GM19455 (cell line): Measurements from ENCODE around the gene AFM.
A peak's percentile ranks its signal among the peaks of the same experiment; 100 is the strongest.

Source experiments
- ATAC-seq: cut with Tn5 transposase; IDR thresholded peaks from one replicate; pipeline ENCODE4 v1.9.1; 2021; ENCODE audit not compliant: unreplicated experiment

AFM gene, protein sequence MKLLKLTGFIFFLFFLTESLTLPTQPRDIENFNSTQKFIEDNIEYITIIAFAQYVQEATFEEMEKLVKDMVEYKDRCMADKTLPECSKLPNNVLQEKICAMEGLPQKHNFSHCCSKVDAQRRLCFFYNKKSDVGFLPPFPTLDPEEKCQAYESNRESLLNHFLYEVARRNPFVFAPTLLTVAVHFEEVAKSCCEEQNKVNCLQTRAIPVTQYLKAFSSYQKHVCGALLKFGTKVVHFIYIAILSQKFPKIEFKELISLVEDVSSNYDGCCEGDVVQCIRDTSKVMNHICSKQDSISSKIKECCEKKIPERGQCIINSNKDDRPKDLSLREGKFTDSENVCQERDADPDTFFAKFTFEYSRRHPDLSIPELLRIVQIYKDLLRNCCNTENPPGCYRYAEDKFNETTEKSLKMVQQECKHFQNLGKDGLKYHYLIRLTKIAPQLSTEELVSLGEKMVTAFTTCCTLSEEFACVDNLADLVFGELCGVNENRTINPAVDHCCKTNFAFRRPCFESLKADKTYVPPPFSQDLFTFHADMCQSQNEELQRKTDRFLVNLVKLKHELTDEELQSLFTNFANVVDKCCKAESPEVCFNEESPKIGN

DNA sequence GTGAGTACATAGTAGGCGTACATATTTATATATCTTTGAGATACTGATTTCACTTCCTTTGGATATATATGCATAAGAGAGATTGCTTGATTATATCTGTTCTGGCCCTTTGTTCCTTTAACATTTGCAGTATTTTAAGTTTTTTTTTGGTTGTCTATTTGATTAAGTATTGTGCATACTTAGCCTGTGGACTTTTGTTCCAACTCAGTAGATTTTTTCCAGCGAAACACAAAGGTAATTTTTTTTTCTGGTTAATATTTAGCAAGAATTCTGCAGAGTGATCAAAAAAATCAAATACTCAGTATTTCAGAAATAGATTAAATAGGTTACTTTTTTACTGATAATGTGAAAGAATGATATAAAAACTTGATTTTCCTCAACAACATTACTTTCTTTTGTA lies at the start of gene AFM:
Gene AFM (plus strand): TSS at position 388 of the 400 bp plus-strand sequence. CDS start 31 bp downstream, outside the sequence.
- no peak for ATAC-seq

DNA sequence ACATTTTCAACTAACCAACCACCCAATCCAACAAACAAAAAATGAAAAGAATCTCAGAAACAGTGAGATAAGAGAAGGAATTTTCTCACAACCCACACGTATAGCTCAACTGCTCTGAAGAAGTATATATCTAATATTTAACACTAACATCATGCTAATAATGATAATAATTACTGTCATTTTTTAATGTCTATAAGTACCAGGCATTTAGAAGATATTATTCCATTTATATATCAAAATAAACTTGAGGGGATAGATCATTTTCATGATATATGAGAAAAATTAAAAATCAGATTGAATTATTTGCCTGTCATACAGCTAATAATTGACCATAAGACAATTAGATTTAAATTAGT lies 49.8 kb upstream of the AFM start:
- ATAC-seq, result no peak

DNA sequence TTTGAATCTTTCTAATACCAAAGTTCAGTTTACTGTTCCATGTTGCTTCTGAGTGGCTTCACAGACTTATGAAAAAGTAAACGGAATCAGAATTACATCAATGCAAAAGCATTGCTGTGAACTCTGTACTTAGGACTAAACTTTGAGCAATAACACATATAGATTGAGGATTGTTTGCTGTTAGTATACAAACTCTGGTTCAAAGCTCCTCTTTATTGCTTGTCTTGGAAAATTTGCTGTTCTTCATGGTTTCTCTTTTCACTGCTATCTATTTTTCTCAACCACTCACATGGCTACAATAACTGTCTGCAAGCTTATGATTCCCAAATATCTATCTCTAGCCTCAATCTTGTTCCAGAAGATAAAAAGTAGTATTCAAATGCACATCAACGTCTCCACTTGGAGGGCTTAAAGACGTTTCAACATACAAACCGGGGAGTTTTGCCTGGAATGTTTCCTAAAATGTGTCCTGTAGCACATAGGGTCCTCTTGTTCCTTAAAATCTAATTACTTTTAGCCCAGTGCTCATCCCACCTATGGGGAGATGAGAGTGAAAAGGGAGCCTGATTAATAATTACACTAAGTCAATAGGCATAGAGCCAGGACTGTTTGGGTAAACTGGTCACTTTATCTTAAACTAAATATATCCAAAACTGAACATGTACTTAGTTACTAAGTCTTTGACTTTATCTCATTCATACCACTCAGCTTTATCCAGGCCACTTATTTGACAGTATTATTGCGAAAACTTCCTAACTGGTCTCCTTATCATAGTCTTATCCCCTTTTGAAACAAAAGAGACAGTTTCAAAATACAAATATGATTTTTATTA lies 49.2 kb upstream of the AFM start:
- ATAC-seq, result no peak

DNA sequence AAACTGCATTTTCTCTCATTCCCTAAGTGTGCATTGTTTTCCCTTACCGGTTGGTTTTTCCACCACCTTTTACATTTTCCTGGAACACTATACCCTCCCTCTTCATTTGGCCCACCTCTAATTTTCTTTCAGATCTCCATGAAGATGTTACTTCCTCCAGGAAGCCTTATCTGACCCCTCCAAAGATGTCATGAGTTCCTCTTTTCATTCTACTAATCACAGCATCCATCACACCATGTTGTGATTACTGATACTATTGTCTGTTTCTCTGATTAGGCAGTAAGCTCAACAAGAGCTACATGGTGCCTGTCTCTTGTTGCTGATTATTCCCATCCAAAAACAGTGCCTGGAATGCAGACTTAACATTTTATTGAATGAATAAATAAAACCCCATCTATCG lies 48.4 kb upstream of the AFM start:
- no peak for ATAC-seq

DNA sequence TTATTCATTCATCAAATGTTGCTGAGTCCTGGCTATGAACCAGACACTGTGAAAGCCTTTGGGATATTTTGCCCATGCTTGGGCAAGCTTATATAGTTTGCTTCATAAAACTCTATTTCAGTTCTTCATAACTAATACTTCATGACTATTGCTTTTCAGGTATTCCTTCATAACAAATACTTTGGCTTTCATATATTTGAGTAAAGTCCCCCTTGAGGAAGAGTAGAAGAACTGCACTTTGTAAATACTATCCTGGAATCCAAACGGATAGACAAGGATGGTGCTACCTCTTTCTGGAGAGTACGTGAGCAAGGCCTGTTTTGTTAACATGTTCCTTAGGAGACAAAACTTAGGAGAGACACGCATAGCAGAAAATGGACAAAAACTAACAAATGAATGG lies 47.2 kb upstream of the AFM start:
- peak; percentile 68 for ATAC-seq

DNA sequence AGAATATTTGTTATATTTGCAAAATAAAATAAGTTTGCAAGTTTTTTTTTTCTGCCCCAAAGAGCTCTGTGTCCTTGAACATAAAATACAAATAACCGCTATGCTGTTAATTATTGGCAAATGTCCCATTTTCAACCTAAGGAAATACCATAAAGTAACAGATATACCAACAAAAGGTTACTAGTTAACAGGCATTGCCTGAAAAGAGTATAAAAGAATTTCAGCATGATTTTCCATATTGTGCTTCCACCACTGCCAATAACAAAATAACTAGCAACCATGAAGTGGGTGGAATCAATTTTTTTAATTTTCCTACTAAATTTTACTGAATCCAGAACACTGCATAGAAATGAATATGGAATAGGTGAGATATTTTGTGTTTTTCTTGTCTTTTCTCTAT lies 45.6 kb upstream of the AFM start, which contains the start of gene AFP:
Gene AFP (plus strand): TSS at position 238 of the 400 bp plus-strand sequence. CDS start 42 bp downstream, at position 280.
- ATAC-seq, result no peak

DNA sequence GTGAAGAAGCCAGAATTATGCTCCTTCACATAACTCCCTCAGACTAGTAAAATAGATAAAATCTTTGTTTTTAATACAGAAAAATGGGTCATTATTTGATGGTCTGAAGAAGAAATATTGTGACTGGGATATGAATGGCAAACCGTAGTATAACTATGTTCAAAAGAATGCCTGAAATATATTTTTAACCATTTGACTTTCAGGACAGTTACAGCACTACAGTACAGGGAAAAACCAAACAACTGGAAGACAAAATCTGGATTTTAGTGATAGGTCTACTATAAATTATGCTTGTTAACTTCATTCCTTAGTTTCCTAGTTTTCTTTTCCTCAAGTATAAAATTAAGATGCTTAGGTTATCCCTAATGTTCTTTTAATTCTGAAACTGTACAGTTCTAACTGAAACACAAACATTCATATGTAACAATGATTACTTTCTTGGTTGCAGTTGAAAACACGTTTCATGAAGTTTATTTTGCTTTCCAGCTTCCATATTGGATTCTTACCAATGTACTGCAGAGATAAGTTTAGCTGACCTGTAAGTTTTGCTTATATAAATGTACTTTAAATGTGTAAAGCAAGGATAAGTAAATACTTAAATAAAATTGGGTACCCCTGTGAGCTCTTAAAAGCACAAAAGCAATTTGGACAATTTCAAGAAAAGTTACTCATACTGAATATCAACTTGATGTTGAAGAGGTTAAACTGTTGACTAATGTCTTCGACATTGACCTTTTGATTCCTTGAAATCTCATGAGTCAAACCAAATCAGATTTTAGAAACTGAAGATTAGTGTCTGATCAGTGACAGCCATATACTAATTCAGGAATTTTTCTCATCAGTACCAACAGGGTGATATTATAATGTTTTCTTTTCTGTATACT lies 44.6 kb upstream of the AFM start:
- no peak for ATAC-seq

DNA sequence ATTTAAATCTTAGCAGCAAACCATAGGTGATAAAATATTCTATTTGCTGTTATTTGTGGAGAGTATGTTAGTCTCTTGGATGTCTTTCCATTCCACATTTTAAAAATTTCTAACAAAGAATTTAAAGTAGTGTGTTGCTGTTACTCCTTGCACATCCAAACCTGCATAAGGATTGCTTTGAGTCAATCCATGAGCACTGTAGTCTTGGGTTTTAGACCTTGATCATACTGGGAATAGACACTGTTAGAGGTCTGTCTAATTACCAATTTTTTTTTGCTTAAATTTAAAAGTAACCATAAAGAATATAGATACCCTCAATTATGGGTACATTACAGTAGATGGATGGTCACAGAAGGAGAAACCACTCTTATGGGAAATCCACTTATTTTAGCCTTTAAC lies 44.0 kb upstream of the AFM start:
- no peak for ATAC-seq

DNA sequence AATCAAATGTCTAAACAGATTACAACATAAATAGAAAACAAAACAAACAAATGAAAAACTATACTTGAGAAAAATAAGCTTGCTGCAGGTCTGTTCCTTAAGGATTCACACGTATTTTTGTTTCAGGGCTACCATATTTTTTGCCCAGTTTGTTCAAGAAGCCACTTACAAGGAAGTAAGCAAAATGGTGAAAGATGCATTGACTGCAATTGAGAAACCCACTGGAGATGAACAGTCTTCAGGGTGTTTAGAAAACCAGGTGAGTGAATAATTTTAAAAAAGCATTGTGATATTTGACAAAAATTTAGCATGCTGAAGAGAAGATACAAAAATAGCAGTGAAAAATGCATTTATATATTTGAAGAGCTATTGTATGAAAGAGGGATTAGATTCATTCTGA lies 43.5 kb upstream of the AFM start:
- ATAC-seq, result no peak

DNA sequence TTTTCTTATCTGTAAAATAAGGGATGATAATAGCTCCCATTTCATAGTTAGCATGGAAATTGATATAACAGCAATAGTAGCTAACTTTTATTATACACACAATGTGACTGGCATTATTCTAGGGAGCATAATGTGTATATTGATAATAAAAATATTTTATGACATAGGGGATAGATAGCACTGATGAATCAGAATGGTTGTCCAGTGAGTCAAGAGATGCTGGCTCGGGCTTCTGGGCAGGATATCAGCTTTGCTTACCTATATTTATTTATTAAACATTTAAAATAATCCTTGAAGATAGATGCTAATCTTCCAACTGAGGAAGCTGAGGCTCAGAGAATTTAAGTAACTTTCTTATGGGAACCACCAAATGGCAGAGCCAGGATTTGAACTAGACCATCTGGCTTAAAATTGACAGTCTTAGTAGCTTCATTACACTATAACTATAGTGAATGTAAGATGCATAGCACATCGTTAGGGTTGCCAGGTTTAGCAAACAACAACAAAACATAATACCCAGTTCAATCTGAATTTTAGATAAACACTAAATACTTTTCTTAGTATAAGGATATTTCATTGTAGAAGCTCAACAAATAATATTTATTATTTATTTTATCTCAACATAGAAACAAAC lies 42.8 kb upstream of the AFM start:
- no peak for ATAC-seq

DNA sequence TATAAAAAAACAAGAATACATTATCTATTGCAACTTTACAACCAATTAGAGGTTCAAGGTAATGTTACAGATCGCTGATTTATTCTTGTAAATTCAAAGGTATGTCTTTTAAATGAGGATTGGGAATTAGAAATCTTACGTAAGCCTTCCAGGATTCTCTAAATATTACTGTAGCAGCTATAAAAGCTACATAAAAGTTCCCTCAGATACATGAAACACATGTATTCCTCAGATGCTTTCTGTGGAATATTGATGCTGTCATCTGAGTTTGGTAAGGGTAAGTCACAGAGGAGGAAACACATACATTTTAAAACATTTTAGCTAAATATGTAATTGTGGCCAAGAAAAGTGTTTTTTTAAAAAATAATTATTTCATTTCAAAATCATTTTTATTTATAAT lies 42.1 kb upstream of the AFM start:
- no peak for ATAC-seq

DNA sequence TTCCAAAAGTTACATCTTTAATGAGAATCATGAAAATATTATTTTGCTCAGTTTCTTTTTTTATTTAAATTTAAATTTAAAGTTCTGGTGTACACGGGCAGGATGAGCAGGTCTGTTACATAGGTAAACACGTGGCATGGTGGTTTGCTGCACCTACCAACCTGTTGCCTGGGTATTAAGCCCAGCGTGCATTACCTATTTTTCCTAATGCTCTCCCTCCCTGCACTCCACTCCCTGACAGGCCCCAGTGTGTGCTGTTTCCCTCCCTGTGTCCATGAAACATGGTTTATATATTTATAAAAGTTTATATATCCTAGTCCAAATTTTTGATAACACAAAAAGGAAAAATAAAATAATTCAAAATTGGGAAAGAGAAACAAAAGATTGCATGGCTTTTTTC lies 41.6 kb upstream of the AFM start:
- ATAC-seq, result no peak

DNA sequence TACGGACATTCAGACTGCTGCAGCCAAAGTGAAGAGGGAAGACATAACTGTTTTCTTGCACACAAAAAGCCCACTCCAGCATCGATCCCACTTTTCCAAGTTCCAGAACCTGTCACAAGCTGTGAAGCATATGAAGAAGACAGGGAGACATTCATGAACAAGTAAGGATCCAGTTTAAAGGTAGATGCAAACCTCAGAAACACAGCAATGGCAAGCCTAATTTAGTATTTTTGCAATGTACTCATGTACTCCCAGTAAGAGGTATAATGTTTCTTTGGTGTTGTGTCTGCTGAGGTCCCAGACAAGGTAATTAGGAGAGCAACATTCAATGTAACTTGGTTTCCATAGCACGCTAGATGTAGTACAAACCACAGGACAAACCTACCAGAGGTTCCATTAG lies 40.9 kb upstream of the AFM start:
- ATAC-seq, result no peak

DNA sequence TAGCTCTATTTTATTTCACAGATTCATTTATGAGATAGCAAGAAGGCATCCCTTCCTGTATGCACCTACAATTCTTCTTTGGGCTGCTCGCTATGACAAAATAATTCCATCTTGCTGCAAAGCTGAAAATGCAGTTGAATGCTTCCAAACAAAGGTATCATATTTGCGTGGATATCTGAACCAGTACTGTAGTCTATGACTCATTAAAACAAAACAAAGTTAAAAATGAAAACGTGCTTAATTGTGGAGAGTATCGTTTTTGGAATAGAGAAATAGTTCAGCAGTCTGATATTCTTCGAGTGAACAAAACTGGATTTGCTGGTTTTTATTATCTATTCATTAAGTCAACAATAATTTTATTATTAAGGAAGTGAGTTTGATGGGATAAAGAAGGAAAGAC lies 39.3 kb upstream of the AFM start:
- no peak for ATAC-seq

DNA sequence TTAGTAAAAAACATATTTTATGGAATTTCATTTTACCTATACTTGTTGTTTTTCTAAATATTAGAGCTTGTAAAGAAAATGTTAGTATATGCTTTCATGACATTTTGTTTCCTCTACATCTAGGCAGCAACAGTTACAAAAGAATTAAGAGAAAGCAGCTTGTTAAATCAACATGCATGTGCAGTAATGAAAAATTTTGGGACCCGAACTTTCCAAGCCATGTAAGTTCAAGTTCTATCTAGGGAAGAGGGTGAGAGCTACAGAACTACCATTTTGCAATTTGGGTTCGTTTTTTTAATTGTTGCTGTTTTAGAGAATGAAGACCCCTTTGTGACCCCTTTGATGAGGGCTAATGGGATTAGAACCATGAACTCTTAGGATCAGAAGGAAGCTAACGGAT lies 38.3 kb upstream of the AFM start:
- ATAC-seq, result no peak

DNA sequence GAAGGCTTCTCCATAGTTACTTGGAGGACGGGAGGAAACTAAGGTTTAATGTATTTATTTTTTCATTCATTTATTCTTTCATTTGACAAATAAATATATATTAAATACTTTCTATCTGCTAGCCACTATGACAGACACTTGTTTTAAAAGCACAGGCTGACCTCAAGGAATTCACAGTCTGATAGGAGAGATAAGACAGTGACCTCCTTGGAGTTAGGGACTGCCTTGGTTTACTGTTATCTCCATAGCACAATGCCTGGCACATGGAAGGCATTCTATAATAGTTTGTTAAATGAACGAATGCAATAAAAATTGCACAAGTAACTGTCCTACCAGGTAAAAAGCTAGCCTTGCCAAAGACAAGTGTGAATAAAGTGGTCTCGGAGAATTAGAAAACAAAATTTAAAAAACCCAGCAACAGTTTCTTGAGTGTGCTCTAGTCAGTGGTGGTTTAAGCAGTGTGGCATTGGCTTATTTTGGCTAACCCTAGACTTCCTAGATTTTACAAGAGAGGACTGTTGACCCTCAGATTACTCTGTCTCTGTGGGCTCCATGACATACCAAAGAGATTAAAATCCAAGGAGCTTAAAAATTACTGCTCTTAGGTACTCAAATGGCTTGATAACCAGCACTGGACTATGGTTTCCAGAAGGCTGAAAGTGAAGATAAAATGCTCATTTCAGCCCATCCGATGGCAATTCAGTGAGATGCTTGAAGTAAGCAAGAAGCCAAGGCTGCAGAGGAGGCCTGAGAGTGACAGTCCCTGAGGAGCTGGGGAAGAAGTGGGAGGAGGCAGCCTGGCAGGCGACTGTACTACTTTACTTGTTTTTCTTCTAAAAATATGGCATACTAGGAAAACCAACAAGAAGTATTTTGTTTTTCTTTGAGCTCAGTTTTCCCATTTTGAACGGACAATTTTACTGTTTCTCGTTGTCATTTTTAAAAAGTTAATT lies 35.9 kb upstream of the AFM start:
- no peak for ATAC-seq

DNA sequence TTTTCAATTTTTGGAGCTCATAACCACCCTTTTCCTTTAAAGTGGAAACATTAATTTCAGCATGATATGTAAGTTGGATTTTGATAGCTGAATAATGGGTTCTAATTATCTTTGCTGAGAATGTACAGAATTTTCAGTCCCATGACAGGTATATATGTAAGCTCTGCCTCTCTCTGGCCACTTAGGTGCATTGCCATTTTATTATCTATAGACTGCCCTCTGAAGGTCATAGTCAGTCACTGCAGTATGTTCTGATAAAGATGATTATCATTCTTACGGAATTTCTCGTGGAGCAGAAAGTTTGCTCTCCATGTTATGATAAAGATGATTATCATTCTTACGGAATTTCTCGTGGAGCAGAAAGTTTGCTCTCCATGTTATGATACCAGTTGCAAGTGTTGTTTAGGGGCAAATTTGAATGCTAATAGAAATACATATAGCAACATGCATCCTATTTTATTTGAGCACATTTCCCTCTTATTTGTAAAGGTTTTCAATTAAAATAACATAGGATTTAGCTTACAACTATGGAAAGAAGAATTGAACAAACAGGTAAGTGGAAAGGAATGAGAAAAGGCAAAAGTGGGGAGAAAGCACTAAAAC lies 35.1 kb upstream of the AFM start:
- ATAC-seq, result peak; percentile 97

DNA sequence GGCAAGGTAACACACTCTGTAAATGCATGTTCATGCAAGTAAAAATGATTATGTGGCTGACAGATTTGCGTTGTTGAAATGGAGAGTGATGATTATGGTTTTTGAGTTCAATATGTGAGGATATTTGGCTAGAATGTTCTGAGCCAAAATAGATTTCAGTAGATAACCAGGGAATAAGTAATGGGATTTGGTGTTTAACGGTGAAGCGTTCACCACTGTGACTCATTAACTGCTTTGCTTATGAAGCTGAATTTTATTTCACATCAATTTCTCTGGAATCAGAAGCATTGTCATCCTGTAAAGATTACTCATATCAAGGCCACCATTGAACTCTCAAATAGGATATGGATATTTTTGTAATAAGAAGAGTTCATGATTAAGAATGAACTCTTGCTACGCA lies 33.9 kb upstream of the AFM start:
- ATAC-seq, result no peak
